Measurements from ENCODE around the gene HNRNPLL. TPM values are rescaled to one million over a fixed set of nuclear protein-coding genes. Genes with fewer than 3 reads are reported as not detected.
A peak's percentile ranks its signal among the peaks of the same experiment; 100 is the strongest.

Gene HNRNPLL
- total RNA-seq, 5 donors from 2014 or later (not counting 1 experiment from before 2014, with no cell fraction given) = 28.1 to 69.0 (median 35.2) TPM

DNA sequence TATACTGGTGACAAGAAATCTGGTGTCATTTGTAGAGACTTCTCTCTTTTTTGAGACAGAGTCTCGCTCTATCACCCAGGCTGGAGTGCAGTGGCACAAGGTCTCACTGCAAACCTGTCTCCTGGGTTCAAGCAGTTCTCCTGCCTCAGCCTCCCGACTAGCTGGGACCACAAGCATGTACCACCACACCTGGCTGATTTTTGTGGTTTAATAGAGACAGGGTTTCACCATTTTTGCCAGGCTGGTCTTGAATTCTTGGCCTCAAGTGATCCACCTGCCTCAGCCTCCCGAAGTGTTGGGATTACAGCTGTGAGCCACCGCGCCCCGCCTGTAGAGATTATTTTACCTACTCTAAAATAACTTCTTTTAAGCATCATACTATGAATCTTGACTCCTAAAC is 6.5 kb downstream of the HNRNPLL start:
- Mint-ChIP-seq H3K9me3 (no peaks in the 10 kb centered on the region), H3K4me3 (peak overlapping the region; percentile 25 to 88 (median 45)), H3K4me1 (peaks cover 65 to 74% (median 71%) of the 10 kb centered on the region in 3 donors), H3K27ac (peak overlapping the region; percentile 66 to 83), H3K36me3 (peaks cover 2% of the 10 kb centered on the region), H3K27me3 (no peaks in the 10 kb centered on the region)
- 60% methylated on average over 1 of the region's 6 CpGs for WGBS (ENCODE audit: insufficient coverage)
- Histone ChIP-seq H3K27me3 (replicated peaks in 1 of 2; ENCODE audit: control insufficient read depth in 2 of 2, extremely low read depth in 1 of 2, insufficient read depth in 2 of 2, low read length in 1 of 2) (no peaks in the 10 kb centered on the region), H3K9me3 (no peaks in the 10 kb centered on the region), H3K4me1 (ENCODE audit: control insufficient read depth in 1 of 2, extremely low read depth in 1 of 2, insufficient read depth in 2 of 2, low read length in 2 of 2) (peaks cover 17 to 29% of the 10 kb centered on the region in 2 experiments), H3K27ac (ENCODE audit: low read length) (peak overlapping the region; percentile 78), H3K36me3 (ENCODE audit: control insufficient read depth in 2 of 2, extremely low read depth in 1 of 2, insufficient read depth in 1 of 2, low read length in 1 of 2) (peaks cover 0 to 2% of the 10 kb centered on the region in 2 donors), H3K4me3 (ENCODE audit: control insufficient read depth in 1 of 2, extremely low read depth in 1 of 2, low read length in 1 of 2) (peak overlapping the region in 1 of 2 donors; percentile 0)
- ChIA-PET POLR2A (interaction anchor here (0.6 to 0.8 kb wide), 2 partner anchors 155 to 450 kb away, joined by 3 to 7 read pairs; no protein-coding TSS in a partner anchor), CTCF (interaction anchor here (1.2 to 1.6 kb wide), 4 partner anchors 9 to 18 kb away, joined by 3 to 8 read pairs (median 4); no protein-coding TSS in a partner anchor)
- DNase-seq (no peak), ATAC-seq (replicated peaks in 1 of 4) (no peak)

DNA sequence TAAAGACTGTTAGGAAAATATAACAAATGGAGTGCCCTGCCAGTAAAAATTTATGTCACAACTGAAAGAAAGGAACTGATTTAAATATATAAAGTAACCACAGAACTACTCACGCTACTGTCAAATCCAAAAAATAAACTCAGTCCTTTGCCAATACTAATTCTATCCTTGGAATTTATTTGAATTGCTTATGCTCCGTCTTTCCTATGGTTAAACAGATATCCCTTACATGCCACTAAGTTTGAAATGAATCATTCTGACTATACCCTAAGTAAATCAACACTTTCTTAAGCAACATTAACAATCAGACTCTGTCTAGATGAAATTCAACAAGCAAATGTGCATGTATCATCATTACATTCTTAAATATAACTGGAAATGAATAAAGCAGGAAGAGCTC is 9.8 kb downstream of the HNRNPLL start:
- no peak overlapping the region for H3K4me3 ChIP-seq (ENCODE audit: control insufficient read depth in 1 of 2, extremely low read depth in 1 of 2, low read length in 1 of 2)
- CTCF ChIA-PET = interaction anchor here in 1 of 2 donors (3.9 kb wide), 1 partner anchor 11 kb away, joined by 27 read pairs; no protein-coding TSS in a partner anchor

DNA sequence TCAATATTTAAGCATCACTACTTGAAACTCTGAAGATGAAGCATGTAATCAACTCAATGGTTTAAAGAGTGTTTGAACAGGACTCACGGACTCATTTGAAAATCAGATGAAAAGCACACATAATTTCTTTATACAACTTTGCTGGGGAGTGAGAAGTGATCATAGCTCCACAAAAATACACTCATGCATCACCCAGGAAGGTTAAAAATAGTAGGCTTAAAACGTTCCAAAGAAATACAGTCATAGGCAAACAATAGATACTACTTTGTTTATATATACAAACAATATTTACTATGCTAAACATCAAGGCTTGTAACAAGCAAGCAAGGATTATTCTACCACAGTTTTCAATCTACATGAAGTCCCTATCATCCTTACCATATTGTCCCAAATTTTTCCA is 11.6 kb downstream of the HNRNPLL start:
- peak overlapping the region; percentile 78 for H3K27ac ChIP-seq (ENCODE audit: low read length)

More for the DNA sequence above, 9.8 kb downstream of the HNRNPLL start:
- peaks cover 43 to 70% (median 63%) of the 10 kb centered on the region in 3 donors for H3K4me1 Mint-ChIP-seq
- H3K4me1 ChIP-seq (ENCODE audit: control insufficient read depth in 1 of 2, extremely low read depth in 1 of 2, insufficient read depth in 2 of 2, low read length in 2 of 2) = peaks cover 2 to 27% of the 10 kb centered on the region in 2 experiments
- H3K27me3 ChIP-seq (replicated peaks in 1 of 2; ENCODE audit: control insufficient read depth in 2 of 2, extremely low read depth in 1 of 2, insufficient read depth in 2 of 2, low read length in 1 of 2) = no peaks in the 10 kb centered on the region
- DNase-seq = no peak
- H3K27ac ChIP-seq (ENCODE audit: low read length) = peak overlapping the region; percentile 78
- peaks cover 18% of the 10 kb centered on the region for H3K36me3 Mint-ChIP-seq
- H3K9me3 ChIP-seq = no peaks in the 10 kb centered on the region
- H3K36me3 ChIP-seq (ENCODE audit: control insufficient read depth in 2 of 2, extremely low read depth in 1 of 2, insufficient read depth in 1 of 2, low read length in 1 of 2) = peaks cover 0 to 13% of the 10 kb centered on the region in 2 donors
- H3K4me3 Mint-ChIP-seq = peak overlapping the region; percentile 21 to 54 (median 39)
- ATAC-seq (replicated peaks in 1 of 4) = no peak
- POLR2A ChIA-PET = interaction anchor here in 1 of 2 donors (1.2 kb wide), 1 partner anchor 158 kb away, joined by 4 read pairs; the partner anchor contains the start of gene SRSF7
- WGBS (ENCODE audit: insufficient coverage) = 71% methylated on average over 1 of the region's 2 CpGs
- no peaks in the 10 kb centered on the region for H3K27me3 Mint-ChIP-seq
- H3K27ac Mint-ChIP-seq = peak overlapping the region; percentile 79 to 93
- H3K9me3 Mint-ChIP-seq = no peaks in the 10 kb centered on the region

DNA sequence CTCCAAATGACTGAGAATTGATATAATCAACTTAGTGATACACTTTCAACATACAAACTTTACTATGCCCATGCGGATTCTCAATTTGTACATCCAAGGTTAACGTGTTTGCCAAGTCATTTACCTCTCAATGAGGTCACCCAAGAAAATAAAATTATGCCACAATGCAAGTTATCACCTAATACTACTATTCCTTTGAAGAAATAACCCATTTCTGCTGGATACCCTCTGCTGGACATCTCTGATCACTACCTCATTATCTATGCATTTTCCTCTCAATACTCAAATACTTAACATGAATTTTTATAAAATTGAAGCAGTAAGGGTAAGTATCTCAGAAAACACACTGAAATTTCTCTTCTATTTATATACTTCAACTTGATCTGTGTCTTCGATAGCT is 12.7 kb downstream of the HNRNPLL start:
- peaks cover 0 to 26% of the 10 kb centered on the region in 2 donors for H3K36me3 ChIP-seq (ENCODE audit: control insufficient read depth in 2 of 2, extremely low read depth in 1 of 2, insufficient read depth in 1 of 2, low read length in 1 of 2)
- H3K9me3 ChIP-seq = no peaks in the 10 kb centered on the region
- H3K27ac ChIP-seq (ENCODE audit: low read length) = peak overlapping the region; percentile 66
- POLR2A ChIA-PET = interaction anchor here in 1 of 2 donors (0.6 kb wide), 2 partner anchors 9 to 161 kb away, joined by 3 read pairs; partner anchors contain the start of gene SRSF7
- Mint-ChIP-seq H3K36me3 (peaks cover 28% of the 10 kb centered on the region), H3K4me1 (peaks cover 21 to 69% (median 61%) of the 10 kb centered on the region in 3 donors), H3K27me3 (no peaks in the 10 kb centered on the region), H3K9me3 (no peaks in the 10 kb centered on the region), H3K4me3 (peak overlapping the region in 2 of 3 donors; percentile 32 to 34), H3K27ac (peak overlapping the region; percentile 13 to 84)
- no peaks in the 10 kb centered on the region for H3K27me3 ChIP-seq (replicated peaks in 1 of 2; ENCODE audit: control insufficient read depth in 2 of 2, extremely low read depth in 1 of 2, insufficient read depth in 2 of 2, low read length in 1 of 2)
- peak in 1 of 35 experiments; percentile 36 for DNase-seq
- WGBS (ENCODE audit: insufficient coverage) = 73% methylated on average over 2 of the region's 3 CpGs
- H3K4me3 ChIP-seq (ENCODE audit: control insufficient read depth in 1 of 2, extremely low read depth in 1 of 2, low read length in 1 of 2) = no peak overlapping the region
- H3K4me1 ChIP-seq (ENCODE audit: control insufficient read depth in 1 of 2, extremely low read depth in 1 of 2, insufficient read depth in 2 of 2, low read length in 2 of 2) = peaks cover 0 to 24% of the 10 kb centered on the region in 2 experiments
- ATAC-seq (replicated peaks in 1 of 4) = no peak
- CTCF ChIA-PET = interaction anchor here (0.5 to 3.9 kb wide), 6 partner anchors 8 to 153 kb away, joined by 3 to 27 read pairs (median 4); no protein-coding TSS in a partner anchor

More for the DNA sequence above, 11.6 kb downstream of the HNRNPLL start:
- CTCF ChIA-PET = interaction anchor here (1.1 to 3.9 kb wide), 4 partner anchors 9 to 54 kb away, joined by 4 to 27 read pairs (median 4); no protein-coding TSS in a partner anchor
- Histone ChIP-seq H3K36me3 (ENCODE audit: control insufficient read depth in 2 of 2, extremely low read depth in 1 of 2, insufficient read depth in 1 of 2, low read length in 1 of 2) (peaks cover 0 to 19% of the 10 kb centered on the region in 2 donors), H3K4me3 (ENCODE audit: control insufficient read depth in 1 of 2, extremely low read depth in 1 of 2, low read length in 1 of 2) (peak overlapping the region in 1 of 2 donors; percentile 6), H3K9me3 (no peaks in the 10 kb centered on the region), H3K27me3 (replicated peaks in 1 of 2; ENCODE audit: control insufficient read depth in 2 of 2, extremely low read depth in 1 of 2, insufficient read depth in 2 of 2, low read length in 1 of 2) (no peaks in the 10 kb centered on the region), H3K4me1 (ENCODE audit: control insufficient read depth in 1 of 2, extremely low read depth in 1 of 2, insufficient read depth in 2 of 2, low read length in 2 of 2) (peaks cover 0 to 28% of the 10 kb centered on the region in 2 experiments)
- POLR2A ChIA-PET = no interaction called here
- no peaks in the 10 kb centered on the region for H3K27me3 Mint-ChIP-seq
- DNase-seq = no peak
- peaks cover 29 to 71% (median 63%) of the 10 kb centered on the region in 3 donors for H3K4me1 Mint-ChIP-seq
- H3K9me3 Mint-ChIP-seq = no peaks in the 10 kb centered on the region
- peak overlapping the region in 2 of 3 donors; percentile 34 to 56 for H3K4me3 Mint-ChIP-seq
- no peak for ATAC-seq (replicated peaks in 1 of 4)
- H3K27ac Mint-ChIP-seq = peak overlapping the region; percentile 61 to 84
- WGBS (ENCODE audit: insufficient coverage) = no CpG with 5 or more reads among the region's 2 CpGs
- H3K36me3 Mint-ChIP-seq = peaks cover 24% of the 10 kb centered on the region

- peaks cover 0 to 10% of the 10 kb centered on the region in 2 experiments for H3K4me1 ChIP-seq (ENCODE audit: control insufficient read depth in 1 of 2, extremely low read depth in 1 of 2, insufficient read depth in 2 of 2, low read length in 2 of 2)
- Mint-ChIP-seq H3K9me3 (no peaks in the 10 kb centered on the region), H3K36me3 (peaks cover 29% of the 10 kb centered on the region), H3K27ac (peak overlapping the region in 1 of 2 donors; percentile 20), H3K4me3 (no peak overlapping the region), H3K4me1 (peaks cover 13 to 54% (median 40%) of the 10 kb centered on the region in 3 donors), H3K27me3 (no peaks in the 10 kb centered on the region)
- ChIA-PET CTCF (no interaction called here), POLR2A (interaction anchor here in 1 of 2 donors (0.7 to 1.2 kb wide), 2 partner anchors 110 to 157 kb away, joined by 3 to 4 read pairs; no protein-coding TSS in a partner anchor)
- no peak for DNase-seq
- H3K9me3 ChIP-seq = no peaks in the 10 kb centered on the region
- H3K27ac ChIP-seq (ENCODE audit: low read length) = peak overlapping the region; percentile 66
- no peak overlapping the region for H3K4me3 ChIP-seq (ENCODE audit: control insufficient read depth in 1 of 2, extremely low read depth in 1 of 2, low read length in 1 of 2)
- peaks cover 3 to 29% of the 10 kb centered on the region in 2 donors for H3K36me3 ChIP-seq (ENCODE audit: control insufficient read depth in 2 of 2, extremely low read depth in 1 of 2, insufficient read depth in 1 of 2, low read length in 1 of 2)
- WGBS (ENCODE audit: insufficient coverage) = no CpG with 5 or more reads among the region's 3 CpGs
- H3K27me3 ChIP-seq (replicated peaks in 1 of 2; ENCODE audit: control insufficient read depth in 2 of 2, extremely low read depth in 1 of 2, insufficient read depth in 2 of 2, low read length in 1 of 2) = no peaks in the 10 kb centered on the region
- ATAC-seq (replicated peaks in 1 of 4) = no peak
Measured at GRCh38 chr2:38586931-38587330, 15.8 kb downstream of the HNRNPLL start.

GRCh38 chr2:38584881-38585280 is 17.8 kb downstream of the HNRNPLL start:
- Histone ChIP-seq H3K27ac (ENCODE audit: low read length) (no peak overlapping the region), H3K4me3 (ENCODE audit: control insufficient read depth in 1 of 2, extremely low read depth in 1 of 2, low read length in 1 of 2) (no peak overlapping the region), H3K36me3 (ENCODE audit: control insufficient read depth in 2 of 2, extremely low read depth in 1 of 2, insufficient read depth in 1 of 2, low read length in 1 of 2) (peaks cover 3 to 28% of the 10 kb centered on the region in 2 donors), H3K4me1 (ENCODE audit: control insufficient read depth in 1 of 2, extremely low read depth in 1 of 2, insufficient read depth in 2 of 2, low read length in 2 of 2) (peaks cover 0 to 11% of the 10 kb centered on the region in 2 experiments), H3K27me3 (replicated peaks in 1 of 2; ENCODE audit: control insufficient read depth in 2 of 2, extremely low read depth in 1 of 2, insufficient read depth in 2 of 2, low read length in 1 of 2) (no peaks in the 10 kb centered on the region), H3K9me3 (no peaks in the 10 kb centered on the region)
- Mint-ChIP-seq H3K36me3 (peaks cover 29% of the 10 kb centered on the region), H3K9me3 (no peaks in the 10 kb centered on the region), H3K27me3 (no peaks in the 10 kb centered on the region), H3K4me3 (no peak overlapping the region), H3K27ac (no peak overlapping the region), H3K4me1 (peaks cover 6 to 46% (median 35%) of the 10 kb centered on the region in 3 donors)
- CTCF ChIA-PET = interaction anchor here (0.6 to 7.0 kb wide), 7 partner anchors 9 to 696 kb away, joined by 3 to 96 read pairs (median 4); partner anchors contain the start of genes GALM (in 1 of the 2) and SRSF7 (in 1 of the 2)
- ATAC-seq (replicated peaks in 1 of 4) (no peak), DNase-seq (no peak)
- POLR2A ChIA-PET = interaction anchor here in 1 of 2 donors (1.6 kb wide), 1 partner anchor 166 kb away, joined by 8 read pairs; the partner anchor contains the start of gene SRSF7
- WGBS (ENCODE audit: insufficient coverage) = no CpG with 5 or more reads among the region's 1 CpG
